D721Med (cell line): ENCODE results near the gene SNTB2.

Source experiments
- DNase-seq: peaks from one replicate; pipeline ENCODE4 v3.0.0; 2011; ENCODE audit warnings: low spot score; ENCODE audit not compliant: insufficient read length
- FAIRE-seq: peaks from 2 replicates; lab custom pipeline; 2011; peaks lifted over from hg19 to GRCh38; lab: Jason Lieb, UNC
- TF ChIP-seq, protein P1 (sequence below): IDR thresholded peaks from 2 replicates; pipeline ENCODE4 v1.5.1; 2012; ENCODE audit warnings: mild to moderate bottlenecking, control low read depth; ENCODE audit not compliant: insufficient read depth; ENCODE audit errors: missing control alignments

Gene SNTB2

DNA sequence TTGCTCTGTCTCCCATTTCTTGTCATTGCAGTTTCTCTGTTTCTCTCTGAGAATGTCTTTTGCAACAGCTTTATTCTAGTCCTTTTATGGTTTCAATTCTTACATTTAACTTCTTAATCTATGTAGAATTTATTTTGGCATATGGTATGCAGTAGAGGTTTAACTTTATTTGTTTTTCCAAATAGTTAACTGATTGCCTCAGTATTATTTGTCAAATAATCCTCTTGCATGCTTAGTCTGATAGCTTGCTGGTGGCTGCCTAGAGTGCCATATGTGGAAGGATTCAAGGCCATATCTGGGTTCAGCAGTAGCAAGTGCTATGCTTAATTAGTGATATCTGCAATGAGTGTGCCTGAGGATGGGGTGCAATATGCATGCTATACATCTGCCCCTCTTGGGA is 6.9 kb downstream of the SNTB2 start:
- TF ChIP-seq, protein P1, sequence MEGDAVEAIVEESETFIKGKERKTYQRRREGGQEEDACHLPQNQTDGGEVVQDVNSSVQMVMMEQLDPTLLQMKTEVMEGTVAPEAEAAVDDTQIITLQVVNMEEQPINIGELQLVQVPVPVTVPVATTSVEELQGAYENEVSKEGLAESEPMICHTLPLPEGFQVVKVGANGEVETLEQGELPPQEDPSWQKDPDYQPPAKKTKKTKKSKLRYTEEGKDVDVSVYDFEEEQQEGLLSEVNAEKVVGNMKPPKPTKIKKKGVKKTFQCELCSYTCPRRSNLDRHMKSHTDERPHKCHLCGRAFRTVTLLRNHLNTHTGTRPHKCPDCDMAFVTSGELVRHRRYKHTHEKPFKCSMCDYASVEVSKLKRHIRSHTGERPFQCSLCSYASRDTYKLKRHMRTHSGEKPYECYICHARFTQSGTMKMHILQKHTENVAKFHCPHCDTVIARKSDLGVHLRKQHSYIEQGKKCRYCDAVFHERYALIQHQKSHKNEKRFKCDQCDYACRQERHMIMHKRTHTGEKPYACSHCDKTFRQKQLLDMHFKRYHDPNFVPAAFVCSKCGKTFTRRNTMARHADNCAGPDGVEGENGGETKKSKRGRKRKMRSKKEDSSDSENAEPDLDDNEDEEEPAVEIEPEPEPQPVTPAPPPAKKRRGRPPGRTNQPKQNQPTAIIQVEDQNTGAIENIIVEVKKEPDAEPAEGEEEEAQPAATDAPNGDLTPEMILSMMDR = no peak
- FAIRE-seq (no peak), DNase-seq (no peak)

DNA sequence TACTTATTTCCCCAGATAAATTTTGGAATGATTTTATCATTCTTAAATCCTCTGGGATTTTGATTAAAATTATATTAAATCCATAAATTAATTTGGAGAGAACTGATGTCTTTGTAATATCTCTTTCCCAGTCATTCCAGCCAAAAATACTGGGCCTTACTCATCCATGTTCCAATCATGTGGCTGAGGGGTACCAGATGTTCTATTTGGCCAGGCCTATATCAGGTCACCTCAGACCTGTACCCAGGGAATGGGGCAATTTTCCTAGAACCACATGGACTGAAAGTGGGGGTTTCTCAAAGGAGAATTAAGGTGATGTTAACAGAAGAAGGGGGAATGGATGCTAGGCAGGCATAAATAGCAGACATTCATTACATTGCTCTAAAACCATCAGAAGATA is 7.5 kb downstream of the SNTB2 start:
- TF ChIP-seq, protein P1 = no peak
- FAIRE-seq (no peak), DNase-seq (no peak)

DNA sequence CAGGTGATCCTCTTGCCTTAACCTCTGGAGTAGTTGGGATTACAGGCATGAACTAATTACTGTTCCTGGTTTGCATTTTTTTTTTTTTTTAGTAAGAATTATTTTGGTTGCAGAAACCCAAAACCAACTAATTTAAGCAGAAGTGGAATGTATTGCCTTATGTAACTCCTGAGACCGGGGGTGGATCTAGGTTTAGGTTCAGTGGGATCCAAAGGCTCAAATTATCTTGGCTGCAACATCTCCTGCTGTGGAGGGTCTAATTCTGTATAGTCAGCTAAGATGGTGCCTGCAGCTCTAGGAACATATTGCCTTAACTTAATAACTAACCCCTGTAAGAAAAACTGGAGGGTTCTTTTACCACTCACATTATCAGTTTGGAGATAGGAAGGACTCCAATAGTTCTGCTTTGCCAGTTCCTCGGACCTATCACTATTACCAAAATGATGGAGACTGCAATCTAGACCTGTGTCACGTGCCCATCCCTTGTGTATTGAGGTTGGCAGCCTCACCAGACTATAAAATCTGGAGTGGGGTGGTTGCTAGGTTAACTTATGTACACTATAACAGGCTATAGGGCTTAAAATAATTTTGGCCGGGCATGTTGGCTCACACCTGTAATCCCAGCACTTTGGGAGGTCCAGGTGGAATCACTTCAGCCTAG is 8.5 kb downstream of the SNTB2 start:
- DNase-seq (no peak), FAIRE-seq (no peak)
- TF ChIP-seq, protein P1 = no peak

DNA sequence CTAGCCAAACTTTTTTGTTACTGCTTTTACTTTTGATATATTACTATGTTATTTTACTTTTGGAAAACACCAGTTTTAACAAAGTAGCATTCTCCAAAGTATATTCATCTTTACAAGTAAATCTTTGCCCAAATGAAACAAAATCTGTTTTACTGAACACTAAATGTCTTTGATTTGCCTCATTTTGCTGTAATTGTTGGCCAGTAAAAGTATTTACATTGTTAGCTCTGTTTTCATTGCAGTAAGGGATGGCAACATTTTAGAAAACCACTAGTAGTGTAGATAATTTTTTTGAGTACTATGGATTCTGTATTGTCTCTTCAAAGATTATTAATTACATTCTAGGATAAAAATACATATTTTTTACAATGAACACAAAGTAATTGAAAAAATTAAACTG is 10.6 kb downstream of the SNTB2 start:
- TF ChIP-seq, protein P1 = no peak
- DNase-seq (no peak), FAIRE-seq (no peak)

DNA sequence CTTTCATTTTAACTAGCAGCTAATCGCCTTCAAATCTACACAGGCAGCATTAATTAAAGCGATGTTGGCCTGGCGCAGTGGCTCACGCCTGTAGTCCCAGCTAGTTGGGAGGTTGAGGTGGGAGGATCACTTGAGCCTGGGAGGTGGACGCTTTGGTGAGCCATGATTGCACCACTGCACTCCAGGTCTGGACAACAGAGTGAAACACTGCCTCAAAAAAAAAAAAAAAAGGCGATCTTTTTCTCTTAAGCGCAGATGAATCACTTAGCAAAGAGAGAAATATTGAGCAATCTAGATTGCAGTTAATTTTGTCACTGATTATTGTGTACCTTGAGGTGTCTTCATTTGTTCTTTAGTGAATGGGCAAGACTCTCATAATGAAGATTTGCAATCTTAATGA is 12.4 kb downstream of the SNTB2 start:
- no peak for DNase-seq
- no peak for FAIRE-seq
- TF ChIP-seq, protein P1 = no peak

DNA sequence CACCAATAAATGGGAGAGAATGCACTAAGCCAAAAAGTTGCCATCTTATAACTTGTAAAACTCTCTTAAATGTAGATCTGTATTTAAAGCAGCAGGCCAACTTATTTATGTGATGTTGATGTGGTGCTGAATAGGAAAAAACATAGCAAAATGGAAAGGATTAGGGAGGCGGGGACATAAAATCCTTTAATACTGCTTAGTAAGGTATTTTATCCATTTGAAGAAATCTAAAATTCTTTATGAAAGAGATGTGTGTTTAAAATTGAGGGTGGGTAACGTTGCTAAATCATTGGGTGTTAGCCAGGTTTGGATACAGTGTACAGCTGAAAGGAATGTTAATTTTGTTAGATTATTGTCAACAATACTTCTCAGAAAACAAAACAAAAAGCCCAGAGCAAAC is 14.3 kb downstream of the SNTB2 start:
- TF ChIP-seq, protein P1 = no peak
- DNase-seq (no peak), FAIRE-seq (no peak)

DNA sequence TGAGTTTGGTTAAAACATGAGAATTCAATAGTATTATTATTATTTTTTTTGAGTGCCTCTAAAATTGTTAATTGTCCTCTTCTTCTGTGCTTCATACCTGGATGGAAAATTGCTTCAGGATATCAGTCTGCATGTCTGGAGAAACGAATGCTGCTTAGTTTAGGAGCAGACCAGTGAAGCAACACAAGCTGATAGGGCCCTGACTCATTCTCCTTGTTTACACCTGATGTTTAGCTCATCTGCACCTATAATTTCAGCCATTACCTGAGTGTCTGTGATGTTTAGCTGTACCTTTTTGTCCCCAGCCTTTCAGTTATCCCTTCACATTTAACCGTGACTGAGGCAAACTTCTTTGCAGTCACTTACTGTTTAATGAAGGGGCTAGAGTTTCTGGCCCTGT is 14.8 kb downstream of the SNTB2 start:
- FAIRE-seq = no peak
- TF ChIP-seq, protein P1 = no peak
- DNase-seq = no peak
